ENCODE data around the gene OR2J3. TPM values are rescaled to one million over a fixed set of nuclear protein-coding genes. Genes with fewer than 3 reads are reported as not detected.
"Not testable (repeated sequence)": the region's sequence is repeated elsewhere in the genome, so short reads cannot be mapped to it uniquely, and the experiment has no call there.

Gene OR2J3
- total RNA-seq, 4 donors from 2014 or later: not detected

DNA sequence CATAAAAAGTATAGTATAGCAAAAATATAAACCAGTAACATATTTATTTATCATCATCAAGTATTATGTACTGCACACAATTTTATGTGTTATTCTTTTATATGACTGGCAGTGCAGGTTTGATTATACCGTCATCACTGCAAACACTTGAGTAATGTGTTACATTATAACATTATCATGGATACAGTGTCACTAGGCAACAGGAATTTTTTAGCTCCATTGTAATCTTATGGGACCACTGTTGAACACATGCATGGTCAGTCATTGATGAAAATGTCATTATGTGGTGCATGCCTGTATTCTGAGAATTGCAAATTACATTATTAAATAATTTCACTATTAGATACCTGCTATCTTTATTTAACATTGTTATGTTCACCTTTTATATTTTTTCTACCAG, 33.7 kb downstream of the OR2J3 start:
- Histone ChIP-seq H3K36me3 (no peaks in the 10 kb centered on the region), H3K27ac (replicated peaks in 1 of 4) (no peak overlapping the region), H3K9me3 (peaks cover 0 to 3% (median 0%) of the 10 kb centered on the region in 4 donors), H3K4me1 (no peaks in the 10 kb centered on the region), H3K4me3 (no peak overlapping the region), H3K27me3 (no peaks in the 10 kb centered on the region)
- 97% methylated on average over 1 of the region's 1 CpG for WGBS
- intact Hi-C loops (cut with DNase I): no loop called here
- no peak for DNase-seq (ENCODE audit: extremely low spot score)
- no peak for TF ChIP-seq EP300 (IDR thresholded peaks at IDR 0.05)
- TF ChIP-seq, protein P1, sequence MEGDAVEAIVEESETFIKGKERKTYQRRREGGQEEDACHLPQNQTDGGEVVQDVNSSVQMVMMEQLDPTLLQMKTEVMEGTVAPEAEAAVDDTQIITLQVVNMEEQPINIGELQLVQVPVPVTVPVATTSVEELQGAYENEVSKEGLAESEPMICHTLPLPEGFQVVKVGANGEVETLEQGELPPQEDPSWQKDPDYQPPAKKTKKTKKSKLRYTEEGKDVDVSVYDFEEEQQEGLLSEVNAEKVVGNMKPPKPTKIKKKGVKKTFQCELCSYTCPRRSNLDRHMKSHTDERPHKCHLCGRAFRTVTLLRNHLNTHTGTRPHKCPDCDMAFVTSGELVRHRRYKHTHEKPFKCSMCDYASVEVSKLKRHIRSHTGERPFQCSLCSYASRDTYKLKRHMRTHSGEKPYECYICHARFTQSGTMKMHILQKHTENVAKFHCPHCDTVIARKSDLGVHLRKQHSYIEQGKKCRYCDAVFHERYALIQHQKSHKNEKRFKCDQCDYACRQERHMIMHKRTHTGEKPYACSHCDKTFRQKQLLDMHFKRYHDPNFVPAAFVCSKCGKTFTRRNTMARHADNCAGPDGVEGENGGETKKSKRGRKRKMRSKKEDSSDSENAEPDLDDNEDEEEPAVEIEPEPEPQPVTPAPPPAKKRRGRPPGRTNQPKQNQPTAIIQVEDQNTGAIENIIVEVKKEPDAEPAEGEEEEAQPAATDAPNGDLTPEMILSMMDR (IDR thresholded peaks at IDR 0.05): no peak
- no peak for TF ChIP-seq POLR2A (IDR thresholded peaks at IDR 0.05; ENCODE audit: low read depth)
- no peak for TF ChIP-seq POLR2AphosphoS5 (IDR thresholded peaks at IDR 0.05)

DNA sequence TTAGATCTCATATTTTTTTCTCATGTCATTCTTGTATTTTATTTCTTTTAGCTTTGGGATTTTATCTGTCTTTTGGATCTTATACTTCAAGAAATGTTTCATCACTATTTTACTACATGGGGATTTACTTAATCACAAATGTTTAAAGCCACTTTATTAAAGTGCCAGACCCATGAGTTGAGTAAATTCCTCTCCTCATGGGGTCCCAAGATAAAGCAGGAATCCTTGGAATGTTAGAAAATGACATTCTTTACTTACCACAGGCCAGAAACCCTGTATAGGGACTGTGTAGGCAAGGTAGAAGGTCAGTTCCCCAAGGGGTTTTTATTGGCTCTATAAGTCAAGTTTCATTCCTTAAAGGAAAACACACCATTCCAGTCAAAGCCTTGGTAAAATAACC, 34.5 kb downstream of the OR2J3 start:
- intact Hi-C loops (cut with DNase I): no loop called here
- Histone ChIP-seq H3K9me3 (peaks cover 0 to 3% (median 0%) of the 10 kb centered on the region in 4 donors), H3K27ac (replicated peaks in 1 of 4) (no peak overlapping the region), H3K27me3 (no peaks in the 10 kb centered on the region), H3K4me1 (no peaks in the 10 kb centered on the region), H3K4me3 (no peak overlapping the region), H3K36me3 (no peaks in the 10 kb centered on the region)
- TF ChIP-seq EP300 (IDR thresholded peaks at IDR 0.05) (no peak), POLR2AphosphoS5 (IDR thresholded peaks at IDR 0.05) (no peak), POLR2A (IDR thresholded peaks at IDR 0.05; ENCODE audit: low read depth) (no peak)
- TF ChIP-seq, protein P1 (IDR thresholded peaks at IDR 0.05): no peak
- no peak for DNase-seq (ENCODE audit: extremely low spot score)

DNA sequence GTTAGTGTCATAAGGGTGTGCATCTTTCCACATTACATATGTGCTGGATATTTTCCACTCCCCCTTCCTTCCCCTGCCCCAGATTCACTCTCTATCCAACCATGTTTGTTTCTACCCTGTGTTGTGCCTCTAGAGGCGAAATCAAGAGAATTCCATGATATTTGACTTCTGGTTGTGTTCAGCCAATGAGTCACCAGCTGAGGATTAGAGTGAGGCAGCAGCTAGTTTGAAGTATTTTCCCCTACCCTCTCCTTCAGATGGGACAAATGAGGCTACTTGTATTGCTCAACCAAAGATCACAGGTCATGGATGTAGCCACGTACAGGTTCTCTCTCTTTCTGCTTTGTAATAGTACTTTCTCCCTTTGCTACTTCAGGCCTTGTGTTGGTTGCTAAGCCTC, 38.3 kb downstream of the OR2J3 start:
- WGBS: 42% methylated on average over 2 of the region's 2 CpGs
- intact Hi-C loops (cut with DNase I): no loop called here
- Histone ChIP-seq H3K9me3 (peaks cover 0 to 3% (median 0%) of the 10 kb centered on the region in 4 donors), H3K27ac (replicated peaks in 1 of 4) (no peak overlapping the region), H3K36me3 (no peaks in the 10 kb centered on the region), H3K4me1 (no peaks in the 10 kb centered on the region), H3K4me3 (no peak overlapping the region), H3K27me3 (no peaks in the 10 kb centered on the region)
- DNase-seq (ENCODE audit: extremely low spot score): no peak
- TF ChIP-seq EP300 (IDR thresholded peaks at IDR 0.05): no peak
- no peak for TF ChIP-seq POLR2AphosphoS5 (IDR thresholded peaks at IDR 0.05)
- TF ChIP-seq POLR2A (IDR thresholded peaks at IDR 0.05; ENCODE audit: low read depth): no peak

DNA sequence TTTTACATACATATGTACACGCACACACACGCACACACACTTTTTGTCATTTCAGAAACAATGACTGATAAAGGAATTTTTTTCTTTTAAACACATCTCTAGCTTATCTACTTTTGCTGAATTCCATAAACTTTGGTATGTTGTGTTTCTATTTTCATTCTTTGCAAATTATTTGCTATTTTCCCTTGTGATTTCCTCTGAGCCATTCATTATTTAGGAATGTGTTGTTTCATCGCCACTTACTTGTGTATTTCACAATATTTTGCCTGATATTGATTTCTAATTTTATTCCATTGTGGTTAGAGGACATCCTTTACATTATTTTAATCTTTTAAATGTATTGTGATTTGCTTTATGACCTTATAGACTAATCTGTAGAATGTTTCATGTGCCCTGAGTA, 39.2 kb downstream of the OR2J3 start:
- TF ChIP-seq, protein P1 (IDR thresholded peaks at IDR 0.05): no peak
- TF ChIP-seq POLR2AphosphoS5 (IDR thresholded peaks at IDR 0.05): no peak
- TF ChIP-seq POLR2A (IDR thresholded peaks at IDR 0.05; ENCODE audit: low read depth): no peak
- TF ChIP-seq EP300 (IDR thresholded peaks at IDR 0.05): no peak
- 92% methylated on average over 3 of the region's 3 CpGs for WGBS
- no peaks in the 10 kb centered on the region for H3K36me3 ChIP-seq
- no peak overlapping the region for H3K4me3 ChIP-seq
- H3K9me3 ChIP-seq: peaks cover 0 to 7% (median 0%) of the 10 kb centered on the region in 4 donors
- no peaks in the 10 kb centered on the region for H3K4me1 ChIP-seq
- intact Hi-C loops (cut with DNase I): no loop called here
- no peaks in the 10 kb centered on the region for H3K27me3 ChIP-seq
- no peak overlapping the region for H3K27ac ChIP-seq (replicated peaks in 1 of 4)
- no peak for DNase-seq (ENCODE audit: extremely low spot score)

DNA sequence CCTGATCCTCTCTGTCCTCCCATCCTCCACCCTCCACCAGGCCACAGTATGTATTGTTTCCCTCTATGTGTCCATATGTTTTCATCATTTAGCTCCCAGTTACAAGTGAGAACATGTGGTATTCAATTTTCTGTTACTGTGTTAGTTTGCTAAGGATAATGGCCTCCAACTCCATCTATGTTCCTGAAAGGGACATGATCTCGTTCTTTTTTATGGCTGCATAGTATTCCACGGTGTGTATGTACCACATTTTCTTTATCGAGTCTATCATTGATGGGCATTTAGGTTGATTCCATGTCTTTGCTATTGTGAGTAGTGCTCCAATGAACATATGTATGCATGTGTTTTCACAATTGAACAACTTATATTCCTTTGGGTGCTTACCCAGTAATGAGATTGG, 41.6 kb downstream of the OR2J3 start:
- H3K9me3 ChIP-seq; intact Hi-C loops (cut with DNase I); H3K27ac ChIP-seq (replicated peaks in 1 of 4); DNase-seq (ENCODE audit: extremely low spot score); H3K27me3 ChIP-seq; H3K4me3 ChIP-seq; H3K36me3 ChIP-seq; H3K4me1 ChIP-seq: not testable (repeated sequence)
- 72% methylated on average over 3 of the region's 3 CpGs for WGBS

DNA sequence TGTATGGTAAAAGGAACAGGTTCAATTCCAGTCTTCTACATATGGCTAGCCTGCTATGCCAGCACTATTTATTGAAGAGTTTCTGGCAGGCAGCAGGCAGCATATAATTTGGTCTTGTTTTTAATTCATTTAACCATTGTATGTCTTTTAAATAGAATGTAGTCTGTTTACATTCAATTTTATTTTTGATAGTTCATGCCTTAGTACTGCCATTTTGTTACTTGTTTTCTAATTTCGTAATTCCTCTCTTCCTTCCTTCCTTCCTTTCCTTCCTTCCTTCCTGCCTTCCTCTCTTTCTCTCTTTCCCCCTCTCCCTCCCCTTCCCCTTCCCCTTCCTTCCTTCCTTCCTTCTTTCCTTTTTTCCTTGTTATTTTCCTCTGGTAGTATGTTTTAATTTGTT, 45.2 kb downstream of the OR2J3 start:
- no peak overlapping the region for H3K4me3 ChIP-seq
- intact Hi-C loops (cut with DNase I): no loop called here
- no peak overlapping the region for H3K27ac ChIP-seq (replicated peaks in 1 of 4)
- TF ChIP-seq POLR2AphosphoS5 (IDR thresholded peaks at IDR 0.05) (no peak), EP300 (IDR thresholded peaks at IDR 0.05) (no peak), POLR2A (IDR thresholded peaks at IDR 0.05; ENCODE audit: low read depth) (no peak)
- TF ChIP-seq, protein P1 (IDR thresholded peaks at IDR 0.05): no peak
- no peaks in the 10 kb centered on the region for H3K4me1 ChIP-seq
- H3K27me3 ChIP-seq: no peaks in the 10 kb centered on the region
- H3K36me3 ChIP-seq: no peaks in the 10 kb centered on the region
- WGBS: 60% methylated on average over 1 of the region's 1 CpG
- no peak for DNase-seq (ENCODE audit: extremely low spot score)
- peaks cover 0 to 6% (median 3%) of the 10 kb centered on the region in 4 donors for H3K9me3 ChIP-seq

DNA sequence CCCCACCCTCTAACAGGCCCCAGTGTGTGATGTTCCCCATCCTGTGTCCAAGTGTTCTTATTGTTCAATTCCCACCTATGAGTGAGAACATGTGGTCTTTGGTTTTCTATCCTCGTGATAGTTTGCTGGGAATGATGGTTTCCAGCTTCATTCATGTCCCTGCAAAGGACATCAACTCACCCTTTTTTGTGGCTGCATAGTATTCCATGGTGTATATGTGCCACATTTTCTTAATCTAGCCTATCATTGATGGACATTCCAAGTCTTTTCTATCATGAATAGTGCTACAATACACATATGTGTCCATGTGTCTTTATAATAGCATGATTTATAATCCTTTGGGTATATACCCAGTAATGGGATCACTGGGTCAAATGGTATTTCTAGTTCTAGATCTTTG, 47.3 kb downstream of the OR2J3 start:
- H3K27me3 ChIP-seq; H3K9me3 ChIP-seq; H3K4me3 ChIP-seq; H3K27ac ChIP-seq (replicated peaks in 1 of 4); DNase-seq (ENCODE audit: extremely low spot score); H3K36me3 ChIP-seq; intact Hi-C loops (cut with DNase I); H3K4me1 ChIP-seq: not testable (repeated sequence)
- 40% methylated on average over 1 of the region's 1 CpG for WGBS

DNA sequence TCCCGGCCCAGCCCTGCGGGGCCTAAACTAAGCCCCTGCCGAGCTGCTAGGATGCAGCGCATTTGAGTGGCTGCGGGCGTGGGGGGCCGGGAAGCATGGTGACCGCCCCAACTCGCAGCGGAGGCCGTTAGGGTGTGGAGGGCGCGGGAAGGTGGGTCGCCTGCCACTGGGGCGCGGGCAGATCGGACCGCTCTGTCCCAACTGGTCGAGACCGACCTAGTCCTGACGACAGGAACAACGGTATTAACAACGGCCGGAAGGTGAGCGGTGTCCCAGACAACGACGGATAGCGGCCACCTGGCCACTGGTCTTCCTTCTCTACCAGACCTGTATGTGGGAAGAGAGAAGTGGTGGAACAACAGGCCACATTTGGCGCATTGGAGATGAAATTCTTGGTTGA, 52.1 kb downstream of the OR2J3 start:
- H3K9me3 ChIP-seq; DNase-seq (ENCODE audit: extremely low spot score); H3K4me3 ChIP-seq; H3K27ac ChIP-seq (replicated peaks in 1 of 4); H3K4me1 ChIP-seq; H3K27me3 ChIP-seq; H3K36me3 ChIP-seq; intact Hi-C loops (cut with DNase I): not testable (repeated sequence)
- 84% methylated on average over 8 of the region's 29 CpGs for WGBS
